Measurements from ENCODE around the gene UBA5.

DNA sequence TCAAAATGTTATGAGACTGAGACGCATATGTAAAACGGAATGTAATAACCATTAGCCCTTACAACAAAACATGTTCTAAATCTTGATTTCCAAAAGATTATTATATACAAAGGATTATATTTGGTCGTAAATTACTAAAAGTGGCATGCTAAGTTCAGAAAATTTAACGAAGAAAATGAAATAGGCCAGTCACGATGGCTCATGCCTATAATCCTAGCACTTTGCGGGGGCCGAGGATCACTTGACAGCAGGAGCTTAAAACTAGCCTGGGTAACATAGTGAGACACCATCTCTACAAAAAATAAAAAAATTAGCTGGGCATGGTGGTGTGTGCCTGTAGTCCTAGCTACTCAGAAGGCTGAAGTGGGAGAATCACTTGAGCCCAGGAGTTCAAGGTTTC is 29.5 kb upstream of the UBA5 start:
- TF ChIP-seq, protein P1, sequence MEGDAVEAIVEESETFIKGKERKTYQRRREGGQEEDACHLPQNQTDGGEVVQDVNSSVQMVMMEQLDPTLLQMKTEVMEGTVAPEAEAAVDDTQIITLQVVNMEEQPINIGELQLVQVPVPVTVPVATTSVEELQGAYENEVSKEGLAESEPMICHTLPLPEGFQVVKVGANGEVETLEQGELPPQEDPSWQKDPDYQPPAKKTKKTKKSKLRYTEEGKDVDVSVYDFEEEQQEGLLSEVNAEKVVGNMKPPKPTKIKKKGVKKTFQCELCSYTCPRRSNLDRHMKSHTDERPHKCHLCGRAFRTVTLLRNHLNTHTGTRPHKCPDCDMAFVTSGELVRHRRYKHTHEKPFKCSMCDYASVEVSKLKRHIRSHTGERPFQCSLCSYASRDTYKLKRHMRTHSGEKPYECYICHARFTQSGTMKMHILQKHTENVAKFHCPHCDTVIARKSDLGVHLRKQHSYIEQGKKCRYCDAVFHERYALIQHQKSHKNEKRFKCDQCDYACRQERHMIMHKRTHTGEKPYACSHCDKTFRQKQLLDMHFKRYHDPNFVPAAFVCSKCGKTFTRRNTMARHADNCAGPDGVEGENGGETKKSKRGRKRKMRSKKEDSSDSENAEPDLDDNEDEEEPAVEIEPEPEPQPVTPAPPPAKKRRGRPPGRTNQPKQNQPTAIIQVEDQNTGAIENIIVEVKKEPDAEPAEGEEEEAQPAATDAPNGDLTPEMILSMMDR (IDR thresholded peaks at IDR 0.05): no peak
- TF ChIP-seq POLR2AphosphoS5 (IDR thresholded peaks at IDR 0.05; ENCODE audit: low read depth, low read length) (no peak), SIN3A (IDR thresholded peaks at IDR 0.05; ENCODE audit: borderline replicate concordance, insufficient read depth, low read depth, low read length) (no peak), TCF7L2 (IDR thresholded peaks at IDR 0.05; ENCODE audit: low read depth, low read length) (no peak)
